Stimulated activated CD4-positive, alpha-beta T cell treated with anti-CD3 and anti-CD28 coated beads, Interleukin-4, amount 100 ng/mL, for 48 hours (primary cell): Measurements from ENCODE around the gene VMP1.
A peak's percentile ranks its signal among the peaks of the same experiment; 100 is the strongest.
"Not testable (repeated sequence)": the region's sequence is repeated elsewhere in the genome, so short reads cannot be mapped to it uniquely, and the experiment has no call there.

Experiments used
- DNase-seq, 2 donors: peaks; one replicate each; pipeline ENCODE4 v3.0.0-alpha.2; 2020; ENCODE audit warnings: low read depth in 2 of 2

Gene VMP1

DNA sequence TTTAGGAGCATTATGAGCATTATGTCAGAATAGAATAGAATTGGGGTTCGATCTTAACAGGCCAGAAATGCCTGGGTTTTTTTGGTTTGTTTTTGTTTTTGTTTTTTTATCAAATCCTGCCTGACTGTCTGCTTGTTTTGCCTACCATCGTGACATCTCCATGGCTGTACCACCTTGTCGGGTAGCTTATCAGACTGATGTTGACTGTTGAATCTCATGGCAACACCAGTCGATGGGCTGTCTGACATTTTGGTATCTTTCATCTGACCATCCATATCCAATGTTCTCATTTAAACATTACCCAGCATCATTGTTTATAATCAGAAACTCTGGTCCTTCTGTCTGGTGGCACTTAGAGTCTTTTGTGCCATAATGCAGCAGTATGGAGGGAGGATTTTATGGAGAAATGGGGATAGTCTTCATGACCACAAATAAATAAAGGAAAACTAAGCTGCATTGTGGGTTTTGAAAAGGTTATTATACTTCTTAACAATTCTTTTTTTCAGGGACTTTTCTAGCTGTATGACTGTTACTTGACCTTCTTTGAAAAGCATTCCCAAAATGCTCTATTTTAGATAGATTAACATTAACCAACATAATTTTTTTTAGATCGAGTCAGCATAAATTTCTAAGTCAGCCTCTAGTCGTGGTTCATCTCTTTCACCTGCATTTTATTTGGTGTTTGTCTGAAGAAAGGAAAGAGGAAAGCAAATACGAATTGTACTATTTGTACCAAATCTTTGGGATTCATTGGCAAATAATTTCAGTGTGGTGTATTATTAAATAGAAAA, 133.8 kb downstream of the VMP1 start:
- DNase-seq, result not testable (repeated sequence)

DNA sequence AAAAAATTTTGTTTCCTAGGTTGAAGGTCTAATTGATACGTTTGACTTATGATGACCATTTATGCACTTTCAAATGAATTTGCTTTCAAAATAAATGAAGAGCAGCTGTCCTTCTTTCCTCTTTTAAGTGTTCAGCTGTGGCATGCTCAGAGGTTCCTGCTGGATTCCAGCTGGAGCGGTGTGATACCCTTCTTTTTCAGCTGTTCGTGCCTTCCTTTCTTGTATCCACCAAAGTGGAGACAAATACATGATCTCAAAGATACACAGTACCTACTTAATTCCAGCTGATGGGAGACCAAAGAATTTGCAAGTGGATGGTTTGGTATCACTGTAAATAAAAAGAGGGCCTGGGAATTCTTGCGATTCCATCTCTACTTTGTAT, 134.4 kb downstream of the VMP1 start:
- not testable (repeated sequence) for DNase-seq

DNA sequence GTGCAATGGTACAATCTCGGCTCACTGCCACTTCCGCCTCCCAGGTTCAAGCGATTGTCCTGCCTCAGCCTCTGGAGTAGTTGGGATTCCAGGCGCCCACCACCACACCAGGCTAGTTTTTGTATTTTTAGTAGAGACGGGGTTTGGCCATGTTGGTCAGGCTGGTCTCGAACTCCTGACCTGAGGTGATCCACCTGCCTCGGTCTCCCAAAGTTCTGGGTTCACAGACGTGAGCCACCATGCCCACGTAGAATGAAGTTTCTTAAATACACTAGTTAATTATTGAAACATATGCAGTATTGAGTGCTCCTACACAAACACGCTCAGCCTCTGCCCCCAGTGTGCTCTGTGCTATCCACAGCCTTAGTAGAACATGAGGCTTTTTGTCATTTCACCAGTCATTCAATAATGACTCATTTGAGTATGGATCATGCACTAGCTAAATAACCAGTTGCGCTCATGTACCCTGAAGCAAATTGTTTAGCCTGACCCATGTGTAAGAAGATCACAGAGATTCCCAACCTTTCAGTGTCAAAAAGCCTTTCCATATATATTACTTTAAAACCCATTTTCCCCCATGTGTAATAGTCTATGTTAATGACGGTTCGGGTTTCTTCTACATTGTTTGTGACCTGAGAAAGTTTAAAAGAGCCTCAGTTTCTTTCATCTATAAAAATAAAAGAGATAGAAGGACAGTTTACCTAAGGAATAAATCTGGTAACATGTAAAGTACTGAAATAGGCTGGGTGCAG, 135.6 kb downstream of the VMP1 start:
- peak; percentile 58 to 76 for DNase-seq

DNA sequence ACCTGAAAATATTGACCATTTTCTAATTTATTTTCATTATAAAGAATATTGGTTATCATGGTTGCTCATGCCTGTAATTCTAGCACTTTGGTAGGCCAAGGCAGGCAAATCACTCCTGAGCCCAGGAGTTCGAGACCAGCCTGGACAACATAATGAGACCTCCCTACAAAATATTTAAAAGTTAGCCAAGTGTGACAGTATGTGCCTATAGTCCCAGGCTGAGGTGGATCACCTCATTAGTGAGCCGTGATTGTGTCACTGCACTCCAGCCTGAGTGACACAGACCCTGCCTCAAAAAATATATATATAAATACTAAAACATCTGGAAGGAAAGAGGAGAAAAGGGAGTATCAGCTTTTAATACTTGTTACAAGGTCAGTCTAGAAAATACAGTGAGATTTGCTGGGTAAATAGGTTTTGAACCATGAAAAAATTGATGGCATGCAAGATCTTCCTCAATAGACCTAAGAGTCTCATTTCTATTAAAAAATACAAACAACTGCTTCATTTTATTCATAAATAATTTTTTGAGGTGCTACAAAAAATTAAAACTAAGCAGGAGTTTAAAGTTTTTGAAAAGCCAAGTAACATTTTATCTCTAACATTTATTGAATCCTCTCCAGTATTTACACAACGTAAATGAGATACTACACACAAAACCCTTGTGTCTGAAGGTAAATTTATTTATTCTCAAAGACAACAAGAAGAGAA, 137.6 kb downstream of the VMP1 start:
- DNase-seq, result no peak

DNA sequence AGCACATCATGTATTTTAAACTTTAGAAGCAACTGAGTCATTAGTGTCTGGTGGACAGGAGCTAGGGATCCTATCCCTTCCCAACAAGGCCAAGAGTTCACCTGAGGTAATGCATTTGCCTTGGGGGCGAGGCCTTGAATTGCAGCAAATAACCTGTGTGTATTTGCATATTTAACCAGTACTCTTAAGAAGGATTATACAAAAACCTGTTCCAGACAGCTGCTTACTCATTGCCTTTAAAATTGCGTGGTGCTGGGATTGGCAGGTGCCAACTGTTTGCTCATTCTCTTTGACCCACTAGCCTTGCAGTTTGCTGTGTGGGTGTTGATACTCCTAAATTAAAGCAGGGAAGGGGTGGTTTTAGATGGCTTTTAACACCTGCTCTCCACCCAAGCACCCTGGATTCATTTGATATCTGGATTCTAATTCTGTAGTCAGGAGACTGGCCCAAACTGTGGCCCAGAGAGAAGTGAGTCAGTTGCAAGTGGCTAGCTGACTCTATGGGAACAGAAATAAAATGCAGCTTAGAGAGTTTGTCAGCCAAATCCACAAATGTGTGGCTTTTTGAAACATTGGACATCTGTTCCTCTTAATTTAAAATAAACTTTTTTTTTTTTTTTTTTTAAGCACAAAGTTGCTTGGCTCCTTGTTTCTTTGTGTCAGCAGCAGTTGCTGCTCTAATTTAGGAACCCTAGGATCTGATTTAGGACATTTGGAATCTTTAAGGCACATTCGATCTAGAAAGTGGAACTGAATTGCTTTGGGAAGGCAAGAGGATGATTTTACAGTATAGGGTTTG, 138.3 kb downstream of the VMP1 start:
- DNase-seq, result no peak

DNA sequence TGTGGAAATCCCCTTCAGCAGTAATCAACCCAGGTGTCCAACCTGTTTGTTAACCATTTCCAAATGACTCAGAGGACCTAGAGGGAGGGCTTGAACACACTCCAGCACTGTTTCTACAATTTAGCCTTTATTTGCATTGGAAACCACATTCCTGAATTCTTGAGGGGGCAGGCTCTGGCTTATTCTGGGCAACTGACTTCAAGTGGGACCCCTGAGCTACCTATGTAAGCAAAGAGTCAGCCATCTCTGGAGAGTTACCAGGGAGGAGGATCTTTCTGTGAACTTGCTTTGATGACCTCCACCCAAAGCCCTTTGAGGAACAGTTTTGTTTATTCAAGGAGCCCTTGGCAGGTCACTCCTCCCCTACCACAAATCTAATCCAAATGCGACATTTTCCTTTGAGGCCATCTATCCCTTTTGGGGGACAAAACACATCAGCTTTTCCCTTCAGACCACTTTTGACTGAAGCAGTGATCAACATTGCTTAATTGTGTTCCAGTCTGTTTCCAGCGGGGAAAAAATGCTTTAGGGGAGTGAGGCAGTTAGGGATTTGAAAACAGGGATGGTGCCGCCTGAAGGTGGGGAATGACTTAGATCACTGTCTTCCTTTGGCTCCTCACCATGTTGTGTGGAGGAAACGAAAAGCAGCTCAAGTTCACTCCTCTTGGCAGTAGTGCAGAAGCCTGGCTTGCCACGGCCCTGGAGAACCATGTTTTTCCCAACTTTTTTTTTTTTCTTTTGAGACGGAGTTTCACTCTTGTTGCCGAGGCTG, 139.1 kb downstream of the VMP1 start:
- no peak for DNase-seq

DNA sequence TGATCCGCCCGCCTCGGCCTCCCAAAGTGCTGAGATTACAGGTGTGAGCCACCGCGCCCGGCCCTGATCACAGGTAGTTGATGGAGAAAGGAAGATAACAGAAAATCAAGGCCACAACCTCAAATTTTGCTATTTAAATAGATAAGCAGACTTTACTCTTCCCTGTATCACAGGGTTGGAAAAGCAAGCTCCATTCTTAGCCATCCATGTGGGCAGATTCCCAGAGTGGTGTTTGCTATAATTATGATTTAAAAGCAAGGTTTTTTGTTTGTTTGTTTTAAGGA, 140.9 kb downstream of the VMP1 start:
- DNase-seq, result no peak

DNA sequence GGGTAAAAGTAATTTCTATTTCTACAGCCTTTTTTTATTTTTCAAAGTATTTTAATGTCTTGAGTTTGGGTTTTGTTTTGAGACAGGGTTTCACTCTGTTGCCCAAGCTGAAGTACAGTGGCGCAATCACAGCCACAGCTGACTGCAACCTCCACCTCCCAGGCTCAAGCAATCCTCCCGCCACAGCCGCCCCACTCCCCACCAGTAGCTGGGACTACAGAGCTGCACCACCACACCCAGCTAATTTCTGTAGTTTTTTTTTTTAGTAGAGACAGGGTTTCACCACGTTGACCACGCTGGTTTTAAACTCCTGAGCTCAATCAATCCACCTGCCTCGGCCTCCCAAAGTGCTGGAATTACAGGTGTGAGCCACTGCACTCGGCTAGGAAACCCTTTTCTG, 141.3 kb downstream of the VMP1 start:
- DNase-seq, result no peak

DNA sequence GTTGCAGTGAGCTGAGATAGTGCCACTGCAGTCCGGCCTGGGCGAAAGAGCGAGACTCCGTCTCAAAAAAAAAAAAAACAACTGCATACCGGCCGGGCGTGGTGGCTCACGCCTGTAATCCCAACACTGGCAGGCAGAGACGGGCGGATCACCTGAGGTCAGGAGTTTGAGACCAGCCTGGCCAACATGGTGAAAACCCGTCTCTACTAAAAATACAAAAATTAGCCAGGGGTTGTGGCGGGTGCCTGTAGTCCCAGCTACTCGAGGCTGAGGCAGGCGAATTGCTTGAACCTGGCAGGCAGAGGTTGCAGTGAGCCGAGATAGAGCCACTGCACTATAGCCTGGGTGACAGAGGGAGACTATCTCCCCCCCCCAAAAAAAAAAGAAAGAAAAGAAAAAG, 142.9 kb downstream of the VMP1 start:
- not testable (repeated sequence) for DNase-seq

DNA sequence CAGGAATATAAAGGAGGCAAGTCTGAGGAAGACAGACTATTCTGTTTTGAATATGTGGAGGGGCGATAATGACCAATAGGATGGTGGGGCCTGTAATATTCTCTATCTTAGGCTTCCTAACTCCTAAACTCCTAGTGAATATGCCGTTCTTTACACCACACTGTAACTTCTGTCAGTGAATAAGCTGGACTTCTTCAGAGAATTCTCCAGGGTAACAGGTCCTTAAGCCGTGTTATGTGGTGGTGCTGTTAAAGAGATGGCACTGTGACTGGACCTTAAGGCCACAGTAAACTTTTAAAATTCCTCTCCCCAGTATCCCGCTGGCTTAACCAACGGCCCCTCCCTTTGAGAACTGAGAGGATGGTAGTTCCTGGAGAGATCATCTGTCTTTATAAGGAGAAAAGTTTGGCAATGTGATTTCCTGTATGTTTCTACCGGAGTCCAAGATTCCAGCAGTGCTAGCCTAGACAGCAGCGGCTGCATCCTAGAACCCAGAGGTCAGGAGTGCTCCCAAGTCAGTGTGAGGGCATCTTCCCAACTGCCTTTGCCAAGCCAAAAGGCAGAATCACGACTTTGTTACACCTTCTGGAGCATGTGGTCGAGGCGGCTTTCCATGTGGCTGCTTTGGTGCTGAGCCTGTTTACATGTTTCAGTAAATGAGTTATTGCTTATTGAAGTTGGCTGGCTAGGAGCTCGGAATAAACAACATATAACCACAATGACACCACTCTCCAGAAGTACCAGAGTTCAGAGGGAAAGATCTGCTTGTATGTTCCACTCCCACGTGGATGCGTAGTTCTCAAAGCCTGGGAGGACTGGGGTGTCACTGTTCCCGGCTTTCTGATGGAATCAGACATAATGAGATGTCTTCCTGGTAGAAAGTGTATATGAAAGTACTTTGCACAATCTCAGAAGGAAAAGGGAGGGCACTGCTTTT, 144.3 kb downstream of the VMP1 start:
- DNase-seq, result no peak

DNA sequence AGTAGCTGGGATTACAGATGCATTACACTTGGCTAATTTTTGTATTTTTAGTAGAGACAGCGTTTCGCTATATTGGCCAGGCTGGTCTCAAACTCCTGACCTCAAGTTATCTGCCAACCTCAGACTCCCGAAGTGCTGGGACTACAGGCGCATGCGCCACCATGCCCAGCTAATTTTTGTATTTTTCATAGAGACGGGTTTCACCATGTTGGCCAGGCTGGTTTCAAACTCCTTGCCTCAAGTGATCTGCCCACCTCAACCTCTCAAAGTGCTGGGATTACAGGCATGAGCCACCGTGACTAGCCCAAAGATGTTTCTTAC, 145.4 kb downstream of the VMP1 start:
- DNase-seq, result not testable (repeated sequence)

DNA sequence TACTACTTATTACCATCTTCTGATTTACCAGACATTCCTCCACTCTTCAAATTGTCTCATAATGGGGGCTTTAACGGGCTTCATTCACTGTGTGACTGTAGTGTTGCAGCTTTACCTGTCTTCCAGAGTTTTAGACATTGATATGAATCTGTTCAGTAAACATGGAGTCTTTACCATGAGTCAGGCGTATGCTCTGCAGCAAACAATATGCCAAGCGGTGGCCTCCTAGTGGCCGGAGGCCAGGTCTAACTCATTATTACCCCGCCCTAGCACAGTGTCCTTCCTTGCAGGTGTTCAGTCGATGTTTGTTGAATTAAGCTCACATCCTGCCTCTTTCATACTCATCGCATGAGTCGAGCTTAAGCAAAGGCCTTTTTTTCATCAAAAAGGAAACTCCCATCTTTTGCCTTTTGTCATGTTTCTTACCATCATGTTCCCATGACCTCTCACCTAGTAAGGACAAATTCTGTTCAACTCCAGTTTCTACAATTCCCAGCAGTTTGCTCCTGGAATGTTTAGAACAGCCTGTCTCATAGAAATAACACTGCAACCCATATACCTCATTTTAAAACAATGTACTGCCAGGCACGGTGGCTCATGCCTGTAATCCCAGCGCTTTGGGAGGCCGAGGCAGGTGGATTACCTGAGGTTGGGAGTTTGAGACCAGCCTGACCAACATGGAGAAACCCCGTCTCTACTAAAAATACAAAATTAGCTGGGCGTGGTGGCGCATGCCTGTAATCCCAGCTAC, 145.9 kb downstream of the VMP1 start:
- DNase-seq, result no peak

DNA sequence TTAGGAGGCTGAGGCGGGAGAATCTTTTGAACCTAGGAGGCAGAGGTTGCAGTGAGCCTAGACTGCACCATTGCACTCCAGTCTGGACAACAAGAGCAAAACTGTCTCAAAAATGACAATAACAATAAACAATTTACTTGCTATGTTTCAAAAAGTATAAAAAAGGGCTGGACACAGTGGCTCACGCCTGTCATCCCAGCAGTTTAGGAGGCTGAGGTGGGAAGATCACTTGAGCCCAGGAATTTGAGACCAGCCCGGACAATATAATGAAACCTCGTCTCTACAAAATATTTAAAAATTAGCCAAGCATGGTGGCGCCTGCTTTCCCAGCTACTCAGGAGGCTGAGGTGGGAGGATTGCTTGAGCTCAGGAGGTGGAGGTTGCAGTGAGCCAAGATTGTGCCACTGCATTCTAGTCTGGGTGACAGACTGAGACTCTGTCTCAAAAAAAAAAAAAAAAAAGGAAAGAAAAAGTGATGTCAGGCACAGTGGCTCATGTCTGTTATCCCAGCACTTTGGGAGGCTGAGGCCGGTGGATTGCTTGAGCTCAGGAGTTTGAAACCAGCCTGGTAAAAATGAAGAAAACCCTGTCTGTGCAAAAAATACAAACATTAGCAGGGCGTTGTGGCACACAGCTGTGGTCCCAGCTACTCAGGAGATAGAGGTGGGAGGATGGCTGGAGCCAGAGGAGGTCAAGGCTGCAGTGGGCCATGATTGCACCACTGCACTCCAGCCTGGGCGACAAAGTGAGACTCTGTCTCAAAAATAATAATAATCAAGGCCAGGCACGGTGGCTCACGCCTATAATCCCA, 146.7 kb downstream of the VMP1 start:
- DNase-seq, result not testable (repeated sequence)

DNA sequence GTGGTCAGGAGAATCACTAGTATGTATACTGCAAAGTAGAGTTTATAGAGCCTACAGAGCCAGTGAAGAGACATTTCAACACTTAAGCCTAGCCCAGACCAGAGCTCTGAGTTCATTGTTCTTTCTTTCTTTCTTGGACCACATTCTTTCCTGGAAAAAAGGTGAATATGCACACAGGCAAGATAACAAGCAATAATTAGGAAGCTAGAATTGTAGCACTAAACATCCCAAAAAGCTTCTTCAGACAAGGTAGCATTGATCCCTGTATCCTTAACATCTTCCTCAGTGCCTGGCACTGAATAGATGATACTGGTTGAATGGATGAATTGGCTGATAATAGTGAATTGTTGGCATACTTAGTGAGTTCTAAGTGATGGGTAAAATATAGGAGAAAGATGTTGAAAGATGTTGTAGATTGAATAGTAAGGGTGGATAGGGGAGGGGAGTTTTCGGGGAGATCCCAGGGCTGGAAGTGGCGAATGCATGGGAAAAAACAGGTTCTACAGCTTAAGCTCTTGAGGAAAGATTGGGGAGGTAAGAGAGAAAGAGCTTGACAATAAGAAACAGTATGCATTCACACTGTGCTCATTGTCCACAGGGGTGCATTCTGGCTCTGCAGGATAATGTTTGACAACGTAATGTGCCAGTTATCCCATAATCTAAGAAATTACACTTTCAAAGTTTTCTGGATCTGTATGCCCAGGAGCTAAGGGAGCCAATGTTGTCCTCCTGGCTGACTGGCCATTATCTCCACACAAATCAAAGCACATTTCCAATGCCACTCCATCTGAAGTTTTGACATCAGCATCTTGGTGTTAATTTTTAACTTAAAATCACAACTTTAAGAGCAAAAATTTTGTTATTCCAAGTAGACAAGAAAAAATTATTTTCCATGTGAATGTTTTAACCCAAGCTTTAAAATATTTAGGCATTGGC, 149.7 kb downstream of the VMP1 start:
- no peak for DNase-seq

DNA sequence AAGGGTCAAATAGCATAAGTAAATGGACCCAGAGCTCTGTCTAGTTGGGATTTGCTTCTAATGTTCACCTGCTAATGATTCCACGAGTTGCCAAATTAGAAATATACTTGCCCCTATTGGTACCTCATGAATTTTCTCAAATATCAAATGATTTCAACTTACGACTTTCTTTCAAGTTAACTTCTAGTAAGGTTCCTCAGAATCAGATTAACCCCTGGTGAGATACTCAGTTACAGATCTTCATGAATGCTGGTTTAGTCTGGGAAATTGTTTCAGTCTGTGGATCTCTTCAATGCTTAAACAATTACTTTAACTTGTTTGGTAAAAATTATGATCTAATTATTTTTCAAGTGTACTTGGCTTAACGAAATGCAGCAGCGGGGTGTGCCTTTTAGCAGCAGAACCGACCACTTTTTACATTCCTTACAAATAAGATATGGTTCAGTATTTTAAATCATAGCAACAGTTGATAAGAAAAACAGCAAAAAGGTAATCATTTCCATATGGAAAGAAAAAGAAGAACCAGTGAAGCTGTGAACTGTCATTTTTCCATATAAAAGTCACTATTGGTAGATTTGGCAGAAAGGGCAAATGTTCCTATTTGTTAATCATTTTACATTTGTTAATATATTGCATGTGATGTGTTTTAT, 150.8 kb downstream of the VMP1 start:
- no peak for DNase-seq

DNA sequence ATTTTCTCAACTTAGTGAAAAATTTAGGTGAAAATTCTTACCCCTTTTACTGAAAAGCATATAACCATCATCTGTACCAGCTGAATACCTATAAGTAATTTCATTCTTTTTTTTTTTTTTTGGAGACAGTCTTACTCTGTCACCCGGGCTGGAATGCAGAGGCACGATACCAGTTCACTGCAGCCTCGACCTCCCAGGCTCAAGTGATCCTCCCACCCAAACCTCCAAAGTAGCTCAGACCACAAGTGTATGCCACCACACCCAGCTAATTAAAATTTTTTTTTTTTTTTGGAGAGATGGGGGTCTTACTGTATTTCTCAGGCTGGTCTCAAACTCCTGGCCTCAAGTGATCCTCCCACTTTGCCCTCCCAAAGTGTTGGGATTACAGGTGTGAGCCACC, 151.5 kb downstream of the VMP1 start:
- no peak for DNase-seq

DNA sequence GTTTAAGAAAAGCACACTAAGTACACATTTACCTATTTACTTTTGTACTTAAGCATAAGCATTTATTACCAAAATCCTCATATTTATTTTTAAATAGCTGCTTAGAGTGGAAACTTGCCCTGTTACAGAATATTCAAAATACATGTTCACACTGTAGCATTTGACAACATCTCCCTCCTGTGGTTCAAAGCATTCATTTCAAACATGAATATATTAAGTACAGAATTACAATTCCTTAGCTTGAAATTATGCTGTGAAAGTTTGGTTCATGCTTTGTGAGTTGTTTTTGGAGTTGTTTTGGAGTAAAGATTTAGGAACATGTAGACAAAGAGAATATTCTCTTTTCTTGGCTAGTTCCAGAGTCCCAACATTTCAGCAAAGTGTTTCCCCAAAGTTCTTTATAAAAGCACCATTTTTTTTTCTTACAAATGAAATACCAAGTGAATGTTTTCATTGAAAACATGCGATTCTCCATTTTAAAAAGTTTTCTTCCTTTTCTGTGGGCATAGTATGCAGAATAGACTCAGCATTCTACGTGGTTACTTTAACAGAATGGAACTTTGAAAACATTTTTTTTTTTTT, 152.1 kb downstream of the VMP1 start:
- DNase-seq, result no peak
